Heart right ventricle (tissue), 16 donors: ENCODE measurements around the gene ZMYND19. TPM values are rescaled to one million over a fixed set of nuclear protein-coding genes. Genes with fewer than 3 reads are reported as not detected.
"Not testable (repeated sequence)": the region's sequence is repeated elsewhere in the genome, so short reads cannot be mapped to it uniquely, and the experiment has no call there.

Source experiments
- ATAC-seq, 8 donors: fragments of 200-7000 bp; cut with Tn5 transposase; one replicate each; pipeline ENCODE4 v1.9.1; 2020; ENCODE audit warnings: mild to moderate bottlenecking in 8 of 8, moderate library complexity in 8 of 8, moderate number of reproducible peaks in 1 of 8
- DNase-seq, 2 donors: peaks; one replicate each; pipeline ENCODE4 v3.0.0-alpha.2; 2020
- H3K27ac ChIP-seq, 10 donors: fragments of 200-600 bp; sonication (generic) in 2 of 10; one replicate each; pipeline versions ENCODE4 v1.5.0 to v1.8.0; 2020 to 2022; ENCODE audit warnings: mild to moderate bottlenecking in 3 of 10
- H3K27me3 ChIP-seq, 7 donors: fragments of 200-600 bp; one replicate each; pipeline ENCODE4 v1.8.0; 2021 to 2022; ENCODE audit warnings: mild to moderate bottlenecking in 2 of 7
- H3K36me3 ChIP-seq, 9 donors: fragments of 200-600 bp; sonication (generic) in 1 of 9; one replicate each; pipeline versions ENCODE4 v1.5.0 to v1.8.0; 2020 to 2022; ENCODE audit warnings: mild to moderate bottlenecking in 2 of 9
- H3K4me1 ChIP-seq, 9 donors: fragments of 200-600 bp; sonication (generic) in 1 of 9; one replicate each; pipeline versions ENCODE4 v1.5.0 to v1.8.0; 2020 to 2022; ENCODE audit warnings: mild to moderate bottlenecking in 4 of 9
- H3K4me3 ChIP-seq, 10 donors: fragments of 200-600 bp; sonication (generic) in 2 of 10; one replicate each; pipeline versions ENCODE4 v1.5.0 to v1.8.0; 2020 to 2022; ENCODE audit warnings: mild to moderate bottlenecking in 7 of 10, moderate library complexity in 2 of 10
- H3K9me3 ChIP-seq, 11 donors: fragments of 200-600 bp in 10 of 11; sonication (generic) in 2 of 11; one replicate each; pipeline versions ENCODE4 v1.5.0 to v1.8.0; 2013 to 2022; ENCODE audit warnings: mild to moderate bottlenecking in 2 of 11, control low read depth in 1 of 11, moderate library complexity in 1 of 11
- CTCF ChIP-seq, 9 donors: fragments of 200-600 bp; sonication (generic) in 2 of 9; IDR thresholded peaks; one replicate each; pipeline versions ENCODE4 v1.5.0 to v1.8.0; 2021 to 2022; ENCODE audit warnings: antibody characterized with exemption in 9 of 9, mild to moderate bottlenecking in 5 of 9, moderate library complexity in 1 of 9
- WGBS, 2 donors: extraction: QIAGEN DNeasy Blood & Tissue Kit; methylation state at CpG; one replicate each; pipeline ENCODE4 v1.1.7; 2013; ENCODE audit warnings: inconsistent platforms in 1 of 2; 5-methylcytosine and 5-hydroxymethylcytosine counted together
- intact Hi-C, 10 donors: fragments of 100-400 bp; cut with DNase I; formaldehyde crosslinking; loops; one replicate each; pipeline versions ENCODE4 v1.11.1 to v1.14.2; 2022
- polyA plus RNA-seq, 2 donors: library from polyadenylated mRNA; stranded (reverse); fragments of 200-250 nt; gene quantifications; one replicate each; pipeline ENCODE4 v1.2.3, GENCODE V29; 2013
- total RNA-seq, 10 donors: library from RNA; stranded (reverse); fragmentation: NEBNext Ultra II Directional in 3 of 10; extraction: Animal tissue kit (Norgen Biotek cat#: 25700) in 3 of 10; gene quantifications; one replicate each; pipeline versions ENCODE4 v1.2.1 to v1.2.4, GENCODE V29; 2021 to 2023
- donor health status: Arrhythmogenic right ventricular cardiomyopathy.
- donor health status: ischemic (EF 13 %, LVEDD 7.1; RV severe dilation, severe dysfunction).
- donor health status: healthy with polysubstance abuse.
- donor health status: DM: no; HTN: yes; CAD: no.
- donor health status: DM: no; HTN: no; CAD: no.
- donor health status: ischemic (EF 25% LVEDD 6.9; RV normal size, moderate dysfunction).
- donor health status: ischemic (EF 25% LVEDD 5.7; RV mildly dilated, moderate dysfunction).
- donor health status: healthy.
- donor health status: DM: yes; HTN: yes; CAD: no.
- donor health status: Ischemic cardiomyopathy.
- donor health status: ischemic (EF 35%, LVEDD 5.7; RV mildly dilated, moderate dysfunction).
- donor health status: nonischemic (EF 11% LVEDD 7.7; RV severe dilation, severe dysfunction).
- donor health status: DM: yes; HTN: yes; CAD: no.
- donor health status: PGD.
- donor health status: ischemic (EF 29% LVEDD 5.4; RV normal size, mild dysfunction).
- donor health status: nonischemic (EF 23%, LVEDD 6.1; RV moderate dilation, normal function).

ZMYND19 gene
- total and polyA plus RNA-seq, 12 donors = 8.0 to 22.3 (median 9.2) TPM

GRCh38 chr9:137542486-137542885 lies 47.8 kb downstream of the ZMYND19 start:
- Histone ChIP-seq H3K4me1 (peaks cover 0 to 15% (median 0%) of the 10 kb centered on the region in 9 donors), H3K27me3 (no peaks in the 10 kb centered on the region), H3K9me3 (peaks cover 0 to 7% (median 0%) of the 10 kb centered on the region in 11 donors), H3K27ac (no peak overlapping the region), H3K4me3 (no peak overlapping the region), H3K36me3 (peaks cover 0 to 56% (median 0%) of the 10 kb centered on the region in 9 donors)
- DNase-seq (no peak), ATAC-seq (no peak)
- no peak for TF ChIP-seq CTCF (IDR thresholded peaks at IDR 0.05)
- intact Hi-C loops = no loop called here
- 93 to 94% methylated on average over 20 of the region's 20 CpGs for WGBS, 2 donors

- Histone ChIP-seq H3K4me1 (peaks cover 0 to 15% (median 0%) of the 10 kb centered on the region in 9 donors), H3K36me3 (peaks cover 0 to 57% (median 0%) of the 10 kb centered on the region in 9 donors), H3K9me3 (peaks cover 0 to 4% (median 0%) of the 10 kb centered on the region in 11 donors), H3K27ac (no peak overlapping the region), H3K27me3 (no peaks in the 10 kb centered on the region), H3K4me3 (no peak overlapping the region)
- intact Hi-C loops = no loop called here
- DNase-seq (no peak), ATAC-seq (no peak)
- no peak for TF ChIP-seq CTCF (IDR thresholded peaks at IDR 0.05)
- 87 to 90% methylated on average over 18 of the region's 18 CpGs for WGBS, 2 donors
Measured at GRCh38 chr9:137540536-137540935, 49.8 kb downstream of the ZMYND19 start.

- Histone ChIP-seq H3K27ac (no peak overlapping the region), H3K27me3 (no peaks in the 10 kb centered on the region), H3K36me3 (peaks cover 0 to 53% (median 0%) of the 10 kb centered on the region in 9 donors), H3K4me1 (peaks cover 0 to 10% (median 7%) of the 10 kb centered on the region in 9 donors), H3K4me3 (no peak overlapping the region), H3K9me3 (peaks cover 0 to 4% (median 0%) of the 10 kb centered on the region in 11 donors)
- WGBS, 2 donors = 96% methylated on average over 16 of the region's 16 CpGs
- TF ChIP-seq CTCF (IDR thresholded peaks at IDR 0.05) = no peak
- no peak for DNase-seq
- ATAC-seq = no peak
- intact Hi-C loops = no loop called here
Measured at GRCh38 chr9:137538058-137538457, 52.3 kb downstream of the ZMYND19 start.

GRCh38 chr9:137536594-137537131 lies 53.6 kb downstream of the ZMYND19 start:
- H3K27me3 ChIP-seq, intact Hi-C loops, H3K4me1 ChIP-seq, H3K4me3 ChIP-seq, H3K9me3 ChIP-seq, ATAC-seq, H3K27ac ChIP-seq, DNase-seq: not testable (repeated sequence)
- 56 to 57% methylated on average over 16 of the region's 16 CpGs for WGBS, 2 donors
- H3K36me3 ChIP-seq = peaks cover 0 to 40% (median 0%) of the 10 kb centered on the region in 9 donors

- H3K4me3 ChIP-seq = no peak overlapping the region
Measured at GRCh38 chr9:137535120-137535428, 55.2 kb downstream of the ZMYND19 start.

More at GRCh38 chr9:137535120-137535428, 55.2 kb downstream of the ZMYND19 start:
- intact Hi-C loops = no loop called here
- Histone ChIP-seq H3K9me3 (peaks cover 0 to 4% (median 0%) of the 10 kb centered on the region in 11 donors), H3K36me3 (peaks cover 0 to 25% (median 0%) of the 10 kb centered on the region in 9 donors), H3K27ac (no peak overlapping the region), H3K4me1 (peaks cover 0 to 10% (median 7%) of the 10 kb centered on the region in 9 donors), H3K27me3 (no peaks in the 10 kb centered on the region)
- no peak for TF ChIP-seq CTCF (IDR thresholded peaks at IDR 0.05)
- DNase-seq (no peak), ATAC-seq (no peak)
